Measurements from ENCODE around the gene SYNDIG1.

Gene SYNDIG1

GRCh38 chr20:24584078-24584477, 114.6 kb downstream of the SYNDIG1 start:
- TF ChIP-seq SPI1 (IDR thresholded peaks at IDR 0.05; ENCODE audit: borderline replicate concordance, low read depth) (no peak), POLR2AphosphoS5 (IDR thresholded peaks at IDR 0.05; ENCODE audit: low read depth) (no peak), CTCF (IDR thresholded peaks at IDR 0.05; ENCODE audit: insufficient read depth, low read length) (no peak), GABPA (IDR thresholded peaks at IDR 0.05; ENCODE audit: low read depth) (no peak)
- TF ChIP-seq, protein P1, sequence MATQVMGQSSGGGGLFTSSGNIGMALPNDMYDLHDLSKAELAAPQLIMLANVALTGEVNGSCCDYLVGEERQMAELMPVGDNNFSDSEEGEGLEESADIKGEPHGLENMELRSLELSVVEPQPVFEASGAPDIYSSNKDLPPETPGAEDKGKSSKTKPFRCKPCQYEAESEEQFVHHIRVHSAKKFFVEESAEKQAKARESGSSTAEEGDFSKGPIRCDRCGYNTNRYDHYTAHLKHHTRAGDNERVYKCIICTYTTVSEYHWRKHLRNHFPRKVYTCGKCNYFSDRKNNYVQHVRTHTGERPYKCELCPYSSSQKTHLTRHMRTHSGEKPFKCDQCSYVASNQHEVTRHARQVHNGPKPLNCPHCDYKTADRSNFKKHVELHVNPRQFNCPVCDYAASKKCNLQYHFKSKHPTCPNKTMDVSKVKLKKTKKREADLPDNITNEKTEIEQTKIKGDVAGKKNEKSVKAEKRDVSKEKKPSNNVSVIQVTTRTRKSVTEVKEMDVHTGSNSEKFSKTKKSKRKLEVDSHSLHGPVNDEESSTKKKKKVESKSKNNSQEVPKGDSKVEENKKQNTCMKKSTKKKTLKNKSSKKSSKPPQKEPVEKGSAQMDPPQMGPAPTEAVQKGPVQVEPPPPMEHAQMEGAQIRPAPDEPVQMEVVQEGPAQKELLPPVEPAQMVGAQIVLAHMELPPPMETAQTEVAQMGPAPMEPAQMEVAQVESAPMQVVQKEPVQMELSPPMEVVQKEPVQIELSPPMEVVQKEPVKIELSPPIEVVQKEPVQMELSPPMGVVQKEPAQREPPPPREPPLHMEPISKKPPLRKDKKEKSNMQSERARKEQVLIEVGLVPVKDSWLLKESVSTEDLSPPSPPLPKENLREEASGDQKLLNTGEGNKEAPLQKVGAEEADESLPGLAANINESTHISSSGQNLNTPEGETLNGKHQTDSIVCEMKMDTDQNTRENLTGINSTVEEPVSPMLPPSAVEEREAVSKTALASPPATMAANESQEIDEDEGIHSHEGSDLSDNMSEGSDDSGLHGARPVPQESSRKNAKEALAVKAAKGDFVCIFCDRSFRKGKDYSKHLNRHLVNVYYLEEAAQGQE (IDR thresholded peaks at IDR 0.05; ENCODE audit: insufficient replicate concordance, low read depth), result no peak
- no peak for DNase-seq (ENCODE audit: low read depth in 1 of 2, low spot score in 1 of 2)
- H3K27ac ChIP-seq (replicated peaks), result no peak overlapping the region
- H3K4me3 ChIP-seq (replicated peaks; ENCODE audit: insufficient read depth, low read length), result no peak overlapping the region
- H3K27me3 ChIP-seq (ENCODE audit: insufficient read depth, poor library complexity, severe bottlenecking), result no peaks in the 10 kb centered on the region

GRCh38 chr20:24584538-24585356, 115.3 kb downstream of the SYNDIG1 start:
- no peak for DNase-seq (ENCODE audit: low read depth in 1 of 2, low spot score in 1 of 2)
- no peak overlapping the region for H3K4me3 ChIP-seq (replicated peaks; ENCODE audit: insufficient read depth, low read length)
- H3K27me3 ChIP-seq (ENCODE audit: insufficient read depth, poor library complexity, severe bottlenecking), result no peaks in the 10 kb centered on the region
- TF ChIP-seq POLR2AphosphoS5 (IDR thresholded peaks at IDR 0.05; ENCODE audit: low read depth) (no peak), SPI1 (IDR thresholded peaks at IDR 0.05; ENCODE audit: borderline replicate concordance, low read depth) (no peak), CTCF (IDR thresholded peaks at IDR 0.05; ENCODE audit: insufficient read depth, low read length) (no peak), GABPA (IDR thresholded peaks at IDR 0.05; ENCODE audit: low read depth) (no peak)
- TF ChIP-seq, protein P1 (IDR thresholded peaks at IDR 0.05; ENCODE audit: insufficient replicate concordance, low read depth), result no peak
- H3K27ac ChIP-seq (replicated peaks), result no peak overlapping the region

GRCh38 chr20:24585796-24586522, 116.5 kb downstream of the SYNDIG1 start:
- DNase-seq (ENCODE audit: low read depth in 1 of 2, low spot score in 1 of 2), result no peak
- Histone ChIP-seq H3K27ac (replicated peaks) (no peak overlapping the region), H3K4me3 (replicated peaks; ENCODE audit: insufficient read depth, low read length) (no peak overlapping the region), H3K27me3 (ENCODE audit: insufficient read depth, poor library complexity, severe bottlenecking) (no peaks in the 10 kb centered on the region)
- TF ChIP-seq GABPA (IDR thresholded peaks at IDR 0.05; ENCODE audit: low read depth), result no peak
- no peak for TF ChIP-seq CTCF (IDR thresholded peaks at IDR 0.05; ENCODE audit: insufficient read depth, low read length)
- no peak for TF ChIP-seq SPI1 (IDR thresholded peaks at IDR 0.05; ENCODE audit: borderline replicate concordance, low read depth)
- TF ChIP-seq POLR2AphosphoS5 (IDR thresholded peaks at IDR 0.05; ENCODE audit: low read depth), result no peak
- TF ChIP-seq, protein P1 (IDR thresholded peaks at IDR 0.05; ENCODE audit: insufficient replicate concordance, low read depth), result no peak
